ENCODE measurements around the gene NOL4L. TPM values are rescaled to one million over a fixed set of nuclear protein-coding genes. Genes with fewer than 3 reads are reported as not detected.

Gene NOL4L
- polyA plus RNA-seq, 2 of the 4 experiments (the other 2 are of a cell fraction), result 9.5 to 11.8 TPM

DNA sequence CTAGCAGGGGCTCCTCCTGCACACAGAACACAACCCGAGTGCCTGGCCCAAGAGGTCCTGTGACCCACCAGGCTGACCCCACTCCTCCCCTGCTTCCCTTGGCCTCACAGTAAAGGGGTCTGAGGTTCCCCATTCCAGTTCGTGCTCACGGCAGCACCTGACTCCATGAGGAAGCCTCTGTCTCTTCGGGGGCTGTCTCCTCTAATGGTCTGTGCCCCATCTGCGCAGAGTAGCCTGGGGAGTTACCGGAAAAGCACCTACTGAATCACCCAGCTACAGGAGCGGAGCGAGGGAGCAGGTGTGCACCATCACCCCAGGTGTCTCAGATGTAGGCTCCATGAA, 133.8 kb downstream of the NOL4L start:
- H3K4me1 ChIP-seq, result peaks cover under 1% of the 10 kb centered on the region; the same call in 2 of the 3 replicates
- H3K9me3 ChIP-seq, result no peaks in the 10 kb centered on the region
- TF ChIP-seq CBX2 (IDR thresholded peaks at IDR 0.05; ENCODE audit: borderline replicate concordance, low read depth), result no peak
- no peak for TF ChIP-seq ESRRA (IDR thresholded peaks at IDR 0.05; ENCODE audit: borderline replicate concordance, low read length)
- TF ChIP-seq CHD2 (IDR thresholded peaks at IDR 0.05; ENCODE audit: low read length, partially characterized antibody), result no peak
- TF ChIP-seq TP53 (CRISPR knock-in tag; IDR thresholded peaks at IDR 0.05), result no peak
- no peak for TF ChIP-seq MYC (IDR thresholded peaks at IDR 0.05; ENCODE audit: borderline replicate concordance, low read length)
- TF ChIP-seq, protein P1, sequence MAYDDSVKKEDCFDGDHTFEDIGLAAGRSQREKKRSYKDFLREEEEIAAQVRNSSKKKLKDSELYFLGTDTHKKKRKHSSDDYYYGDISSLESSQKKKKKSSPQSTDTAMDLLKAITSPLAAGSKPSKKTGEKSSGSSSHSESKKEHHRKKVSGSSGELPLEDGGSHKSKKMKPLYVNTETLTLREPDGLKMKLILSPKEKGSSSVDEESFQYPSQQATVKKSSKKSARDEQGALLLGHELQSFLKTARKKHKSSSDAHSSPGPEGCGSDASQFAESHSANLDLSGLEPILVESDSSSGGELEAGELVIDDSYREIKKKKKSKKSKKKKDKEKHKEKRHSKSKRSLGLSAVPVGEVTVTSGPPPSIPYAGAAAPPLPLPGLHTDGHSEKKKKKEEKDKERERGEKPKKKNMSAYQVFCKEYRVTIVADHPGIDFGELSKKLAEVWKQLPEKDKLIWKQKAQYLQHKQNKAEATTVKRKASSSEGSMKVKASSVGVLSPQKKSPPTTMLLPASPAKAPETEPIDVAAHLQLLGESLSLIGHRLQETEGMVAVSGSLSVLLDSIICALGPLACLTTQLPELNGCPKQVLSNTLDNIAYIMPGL (CRISPR knock-in tag; IDR thresholded peaks at IDR 0.05; ENCODE audit: borderline replicate concordance), result no peak
- no peak for TF ChIP-seq EHMT2 (IDR thresholded peaks at IDR 0.05; ENCODE audit: low read depth)
- TF ChIP-seq MAFK (IDR thresholded peaks at IDR 0.05; ENCODE audit: partially characterized antibody), result no peak
- TF ChIP-seq CBX8 (IDR thresholded peaks at IDR 0.05), result no peak
- TF ChIP-seq CEBPB (IDR thresholded peaks at IDR 0.05), result no peak
- WGBS (ENCODE audit: missing lambda C conversion rate), result 90% methylated on average over 8 of the region's 8 CpGs
- CTCF ChIA-PET, result no interaction called here
- H3K4me2 ChIP-seq, result no peak overlapping the region
- peak overlapping the region in 1 of 2 experiments; percentile 49; a peak in 1 of 6 replicates for H3K27ac ChIP-seq
- FAIRE-seq, result no peak
- no peak overlapping the region for H3K4me3 ChIP-seq
- no peak for ATAC-seq
- DNase-seq (ENCODE audit: low read depth in 1 of 2, low spot score in 1 of 2), result no peak
- POLR2A ChIA-PET, result no interaction called here

GRCh38 chr20:32450484-32451061, 134.6 kb downstream of the NOL4L start:
- DNase-seq (ENCODE audit: low read depth in 1 of 2, low spot score in 1 of 2), result no peak
- TF ChIP-seq, protein P1 (CRISPR knock-in tag; IDR thresholded peaks at IDR 0.05; ENCODE audit: borderline replicate concordance), result no peak
- no peak for TF ChIP-seq POLR2AphosphoS2 (conservative IDR thresholded peaks at IDR 0.05; ENCODE audit: low read length)
- TF ChIP-seq ZSCAN20 (CRISPR knock-in tag; IDR thresholded peaks at IDR 0.05), result no peak
- no peak for TF ChIP-seq CTCF (IDR thresholded peaks at IDR 0.05)
- TF ChIP-seq JUNB (IDR thresholded peaks at IDR 0.05), result no peak
- TF ChIP-seq HOXB13 (CRISPR knock-in tag; IDR thresholded peaks at IDR 0.05; ENCODE audit: low read depth), result no peak
- no peak for TF ChIP-seq CBX8 (IDR thresholded peaks at IDR 0.05)
- no peak for TF ChIP-seq E2F6 (IDR thresholded peaks at IDR 0.05; ENCODE audit: borderline replicate concordance, low read depth)
- TF ChIP-seq PHF8 (IDR thresholded peaks at IDR 0.05; ENCODE audit: borderline replicate concordance, low read depth), result no peak
- TF ChIP-seq ZFP36 (IDR thresholded peaks at IDR 0.05; ENCODE audit: borderline replicate concordance, partially characterized antibody), result no peak
- TF ChIP-seq EHF (CRISPR knock-in tag; IDR thresholded peaks at IDR 0.05), result no peak
- TF ChIP-seq BHLHE40 (IDR thresholded peaks at IDR 0.05; ENCODE audit: low read depth, low read length), result no peak
- ChIA-PET POLR2A (no interaction called here), CTCF (interaction anchor here (0.9 kb wide), 1 partner anchor 20 kb away, joined by 3 read pairs; no protein-coding TSS in a partner anchor)
- Histone ChIP-seq H3K27ac (peak overlapping the region in 1 of 2 experiments; percentile 49; a peak in 2 of 6 replicates), H3K4me2 (no peak overlapping the region), H3K4me1 (no peaks in the 10 kb centered on the region), H3K4me3 (no peak overlapping the region), H3K9me3 (no peaks in the 10 kb centered on the region)
- WGBS (ENCODE audit: missing lambda C conversion rate), result 83% methylated on average over 9 of the region's 9 CpGs
- FAIRE-seq, result no peak
- no peak for ATAC-seq
